Measurements from ENCODE around the gene CUEDC1.

GRCh38 chr17:57957120-57957850 is 2.1 kb upstream of the CUEDC1 start:
- no peak for TF ChIP-seq CTCF (IDR thresholded peaks at IDR 0.05)
- TF ChIP-seq MAX (IDR thresholded peaks at IDR 0.05): no peak
- no peak for TF ChIP-seq POLR2A (IDR thresholded peaks at IDR 0.05; ENCODE audit: low read length)
- TF ChIP-seq NFE2L2 (conservative IDR thresholded peaks at IDR 0.05; ENCODE audit: low read length): no peak
- TF ChIP-seq ELK1 (IDR thresholded peaks at IDR 0.05; ENCODE audit: low read depth, low read length): no peak
